ENCODE data around the gene ELOB.

ELOB gene

DNA sequence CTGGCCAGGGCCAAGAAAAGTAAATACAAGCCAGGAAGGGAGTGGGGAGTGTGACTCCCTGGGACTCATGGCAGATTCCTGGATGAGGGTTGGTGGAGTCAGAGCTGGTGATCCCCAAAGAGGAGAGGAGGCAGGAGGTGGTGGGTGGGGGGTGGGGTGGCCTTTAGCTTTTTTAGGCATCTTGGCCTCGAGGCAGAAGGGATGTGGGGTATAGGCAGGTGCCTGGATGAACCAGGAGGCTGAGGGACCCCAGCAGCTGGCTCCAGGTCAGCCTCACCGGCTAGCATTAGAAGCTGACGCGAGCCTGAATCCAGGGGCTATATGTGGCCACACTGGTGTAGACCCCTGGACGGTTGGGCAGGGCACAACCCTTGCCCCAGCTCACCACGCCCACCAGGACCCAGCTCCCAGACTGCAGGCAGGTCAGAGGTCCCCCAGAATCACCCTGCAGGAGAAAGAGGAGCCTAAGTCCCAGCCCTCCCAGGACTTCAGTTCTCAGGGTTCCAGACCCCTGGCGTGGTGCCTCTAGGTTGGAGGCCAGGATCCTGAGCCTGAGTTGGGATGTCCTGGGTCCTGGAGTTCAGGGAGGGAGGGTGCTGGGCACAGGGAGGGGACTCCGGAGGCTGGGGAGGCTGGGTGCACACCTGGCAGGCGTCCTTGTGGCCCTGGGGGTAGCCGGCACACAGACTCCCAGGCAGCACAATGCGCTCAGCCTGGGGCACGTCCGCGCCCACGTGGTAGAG is 7.4 kb upstream of the ELOB start:
- DNase-seq (ENCODE audit: insufficient read length, low spot score) (no peak), FAIRE-seq (no peak)

DNA sequence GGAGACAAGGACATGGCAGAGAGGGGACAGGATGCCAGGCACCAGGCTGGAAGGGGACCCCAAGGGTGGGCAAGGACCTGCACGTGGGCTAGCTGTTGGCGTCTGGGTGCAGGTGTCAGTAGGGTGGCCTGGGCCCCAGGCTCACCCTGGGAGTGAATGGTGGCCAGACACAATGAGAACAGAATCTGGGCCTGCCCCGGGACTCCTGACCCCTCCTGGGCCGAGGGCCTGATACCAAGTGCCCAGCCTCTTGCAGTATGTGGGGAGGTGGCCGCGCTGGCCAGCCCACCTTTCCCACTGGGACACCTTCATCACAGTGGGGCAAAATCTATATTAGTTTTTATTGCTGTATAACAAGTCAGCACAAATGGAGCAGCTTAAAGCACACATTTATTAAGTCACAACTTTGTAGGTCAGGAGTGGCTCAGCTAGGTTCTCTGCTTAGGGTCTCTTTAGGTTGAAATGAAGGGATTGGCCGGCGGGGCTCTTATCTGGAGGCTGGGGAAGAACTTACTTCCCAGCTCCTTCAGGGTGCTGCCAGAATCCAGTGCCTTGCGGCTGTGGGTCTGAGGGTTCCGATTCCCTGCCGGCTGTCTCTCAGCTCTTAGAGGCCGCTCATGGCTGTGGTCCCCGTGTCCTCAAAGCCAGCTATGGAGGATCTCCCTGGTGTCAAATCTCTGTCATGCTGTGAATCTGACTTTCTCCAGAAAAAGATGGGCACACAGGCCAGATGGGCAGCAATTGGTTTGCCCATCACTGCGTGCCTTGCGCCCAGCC is 6.7 kb upstream of the ELOB start:
- FAIRE-seq (no peak), DNase-seq (ENCODE audit: insufficient read length, low spot score) (no peak)

DNA sequence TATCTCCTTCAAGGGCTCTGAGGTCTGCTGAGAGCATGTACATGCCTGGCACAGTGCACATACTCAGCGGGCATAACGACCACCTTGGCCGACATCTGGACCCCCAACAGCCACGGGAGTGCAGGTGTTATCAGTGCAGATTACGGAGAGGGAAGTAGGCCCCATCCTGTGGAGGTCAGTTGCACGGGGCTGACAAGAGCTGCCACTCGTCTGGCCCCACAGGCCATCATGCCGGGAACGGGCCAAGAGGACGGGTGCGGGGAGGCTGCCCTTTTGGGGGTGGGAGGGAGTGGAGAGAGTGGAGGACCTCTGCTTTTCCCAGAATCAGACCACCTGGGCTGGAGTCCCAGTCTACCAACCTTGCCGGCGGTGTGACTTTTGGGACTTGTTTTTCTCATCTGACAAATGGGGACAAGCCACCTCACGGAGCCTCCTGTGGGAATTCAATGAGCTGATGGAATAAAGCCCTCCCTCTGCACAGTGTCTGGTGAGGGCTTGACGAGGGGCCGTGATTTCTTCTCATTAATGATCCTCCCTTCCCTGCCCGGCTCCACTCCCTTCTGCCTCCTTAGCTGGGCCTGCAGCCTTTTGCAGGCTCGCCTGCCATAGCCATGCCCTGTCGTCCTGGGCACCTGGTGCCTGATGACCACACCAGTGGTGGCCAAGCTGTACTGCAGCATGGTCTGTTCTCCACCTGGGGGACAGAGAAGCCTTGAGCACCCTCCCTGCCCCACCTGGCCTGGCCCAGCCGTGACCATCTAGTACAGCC is 5.7 kb upstream of the ELOB start:
- DNase-seq (ENCODE audit: insufficient read length, low spot score): no peak
- no peak for FAIRE-seq

DNA sequence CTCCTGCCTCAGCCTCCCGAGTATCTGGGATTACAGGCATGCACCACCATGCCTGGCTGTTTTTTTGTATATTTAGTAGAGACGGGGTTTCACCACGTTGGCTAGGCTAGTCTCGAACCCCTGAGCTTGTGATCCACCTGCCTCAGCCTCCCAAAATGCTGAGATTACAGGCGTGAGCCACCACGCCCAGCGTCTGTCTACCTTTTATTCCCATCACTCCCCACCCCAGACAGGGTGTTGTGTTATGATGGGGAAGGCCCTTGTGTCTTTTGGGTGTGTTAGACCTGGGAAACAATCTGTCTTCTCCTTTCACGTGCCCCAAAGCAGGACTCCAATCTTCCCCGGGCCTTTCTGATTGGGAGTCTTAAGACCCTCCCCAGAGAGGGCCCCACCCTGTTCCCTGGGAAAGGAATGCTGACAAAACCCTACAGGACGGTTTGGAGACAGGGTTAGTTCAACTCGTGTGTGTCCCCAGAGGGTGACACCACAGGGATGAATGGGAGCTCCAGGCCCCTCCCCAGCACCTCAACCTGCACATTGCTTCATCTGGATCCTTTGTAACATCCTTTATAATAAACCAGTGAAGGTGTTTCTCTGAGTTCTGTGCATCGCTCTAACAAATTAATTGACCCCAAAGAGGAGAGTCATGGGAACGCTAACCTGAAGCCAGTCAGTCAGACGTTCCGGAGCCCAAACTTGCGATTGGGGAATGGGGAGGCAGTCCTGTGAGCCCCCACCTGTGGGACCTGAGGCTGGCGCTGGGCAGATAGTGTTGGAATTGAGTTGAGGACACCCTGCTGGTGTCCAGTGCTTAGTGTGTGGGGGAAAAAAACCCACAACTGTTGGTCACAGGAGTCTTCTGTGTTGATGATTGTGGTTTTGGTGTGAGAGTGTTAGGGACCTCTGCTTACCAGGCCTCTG is 3.2 kb upstream of the ELOB start:
- DNase-seq (ENCODE audit: insufficient read length, low spot score) (no peak), FAIRE-seq (no peak)

DNA sequence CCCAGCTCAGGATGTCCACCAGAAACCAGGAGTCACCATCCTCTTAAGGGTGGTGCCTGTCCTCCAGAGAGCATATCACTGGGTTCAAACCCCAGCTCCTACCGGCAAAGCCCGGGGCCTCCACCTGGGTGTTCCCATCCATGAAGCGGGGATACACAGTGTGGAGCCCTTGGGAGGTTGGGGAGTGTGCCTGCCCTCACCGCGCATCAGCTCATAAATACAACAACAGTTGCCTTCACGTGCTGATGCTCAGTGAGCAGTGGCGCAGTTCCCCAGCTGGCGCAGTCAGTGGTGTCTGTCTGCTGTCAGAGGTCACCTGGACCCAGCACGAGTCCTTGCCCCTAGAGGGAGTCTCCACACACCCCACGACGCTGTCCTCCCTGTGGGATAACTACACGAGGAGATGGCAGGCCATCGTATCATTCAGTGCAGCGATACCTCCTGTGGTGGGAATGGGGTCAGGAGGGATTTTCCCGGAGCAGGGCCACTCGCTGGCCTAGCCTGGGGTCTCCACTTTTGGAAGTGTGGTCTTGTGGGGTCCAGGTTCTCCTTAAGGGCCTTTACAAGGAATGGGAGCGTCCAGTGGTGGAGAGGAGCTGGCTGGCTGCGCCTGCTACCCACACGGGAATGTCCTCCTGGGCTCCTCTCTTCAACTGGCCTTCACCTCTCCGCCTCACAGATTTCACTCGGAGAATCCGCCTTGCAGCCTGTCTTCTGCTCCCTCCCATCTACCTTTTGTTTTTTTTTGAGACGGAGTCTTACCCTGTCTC is 2.3 kb upstream of the ELOB start:
- DNase-seq (ENCODE audit: insufficient read length, low spot score): no peak

DNA sequence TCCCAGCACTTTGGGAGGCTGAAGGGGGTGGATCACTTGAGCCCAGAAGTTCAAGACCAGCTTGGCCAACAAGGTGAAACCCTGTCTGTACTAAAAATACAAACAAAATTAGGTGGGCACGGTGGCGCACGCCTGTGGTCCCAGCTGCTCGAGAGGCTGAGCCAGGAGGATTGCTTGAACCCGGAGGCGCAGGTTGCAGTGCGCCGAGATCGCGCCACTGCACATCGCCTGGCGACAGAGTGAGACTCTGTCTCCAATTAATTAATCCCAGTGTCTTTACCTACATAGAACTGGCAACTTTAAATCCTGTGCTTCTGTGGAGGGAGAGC is 1.5 kb upstream of the ELOB start:
- FAIRE-seq (no peak), DNase-seq (ENCODE audit: insufficient read length, low spot score) (no peak)

More for the DNA sequence above, 2.3 kb upstream of the ELOB start:
- no peak for FAIRE-seq

DNA sequence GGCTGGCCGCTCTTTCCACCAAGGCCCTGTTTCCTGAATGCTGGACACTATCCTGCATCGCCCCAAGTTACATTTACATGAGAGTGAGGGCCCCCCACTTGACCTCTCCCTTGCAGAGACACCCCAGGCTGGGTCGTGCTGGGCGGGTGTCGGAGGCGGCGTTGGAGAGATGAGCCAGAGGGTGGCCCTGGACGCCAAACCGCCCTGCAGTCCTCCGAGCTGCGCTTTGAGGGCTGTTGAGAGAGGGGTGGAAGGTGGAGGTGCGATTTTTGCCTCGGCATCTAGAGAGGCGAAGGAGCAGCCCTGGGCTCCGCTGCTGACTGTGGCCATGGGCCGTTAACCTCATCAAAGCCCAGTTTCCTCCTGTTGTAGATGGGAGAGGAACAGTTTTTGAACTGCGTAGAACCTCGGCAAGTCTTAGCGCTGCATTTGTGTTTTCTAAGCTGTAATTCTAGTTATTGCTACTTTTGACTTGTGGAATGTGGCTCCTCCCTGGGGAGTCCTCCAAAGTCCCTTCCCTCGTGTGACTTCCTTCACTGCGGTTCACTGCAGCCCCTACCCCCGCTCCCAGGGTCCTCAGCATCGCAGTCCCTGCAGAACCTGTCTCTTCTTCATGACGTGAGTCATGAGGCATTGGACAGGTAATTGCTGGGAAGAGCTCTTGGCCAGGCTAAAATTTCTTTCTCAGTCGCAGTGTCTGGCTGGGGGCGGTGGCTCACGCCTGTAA is 986 bp upstream of the ELOB start:
- FAIRE-seq (peak; percentile 45), DNase-seq (ENCODE audit: insufficient read length, low spot score) (no peak)

DNA sequence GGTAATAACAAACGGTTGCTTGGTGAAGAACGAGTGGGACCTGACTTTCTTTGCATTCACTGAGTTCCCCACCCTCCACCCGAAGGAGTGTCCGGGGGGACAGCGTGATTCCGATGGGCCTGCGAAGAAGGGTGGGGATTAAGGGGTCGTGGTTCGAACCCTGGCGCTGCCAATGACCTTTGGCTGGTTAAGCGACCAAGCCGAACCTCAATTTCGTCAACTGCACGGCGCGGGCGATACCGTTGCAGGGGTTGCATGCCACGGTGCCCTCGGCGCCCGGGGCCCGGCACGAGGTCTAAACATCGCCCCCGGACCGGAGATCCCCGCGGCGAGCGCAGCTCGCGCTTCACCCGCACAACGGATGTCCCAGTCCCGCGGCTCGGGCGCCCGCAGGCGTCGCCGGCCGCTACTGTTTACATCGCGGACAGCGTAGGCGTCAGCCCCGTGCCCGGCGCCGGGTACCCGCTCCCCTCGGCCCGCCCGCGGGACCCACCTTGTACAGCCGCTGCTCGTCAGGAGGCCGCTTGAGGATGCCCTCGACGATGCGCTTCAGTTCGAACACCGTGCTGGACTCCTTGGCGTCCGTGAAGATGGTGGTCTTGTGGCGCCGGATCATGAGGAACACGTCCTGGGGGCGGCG is 460 bp downstream of the ELOB start:
- no peak for FAIRE-seq

DNA sequence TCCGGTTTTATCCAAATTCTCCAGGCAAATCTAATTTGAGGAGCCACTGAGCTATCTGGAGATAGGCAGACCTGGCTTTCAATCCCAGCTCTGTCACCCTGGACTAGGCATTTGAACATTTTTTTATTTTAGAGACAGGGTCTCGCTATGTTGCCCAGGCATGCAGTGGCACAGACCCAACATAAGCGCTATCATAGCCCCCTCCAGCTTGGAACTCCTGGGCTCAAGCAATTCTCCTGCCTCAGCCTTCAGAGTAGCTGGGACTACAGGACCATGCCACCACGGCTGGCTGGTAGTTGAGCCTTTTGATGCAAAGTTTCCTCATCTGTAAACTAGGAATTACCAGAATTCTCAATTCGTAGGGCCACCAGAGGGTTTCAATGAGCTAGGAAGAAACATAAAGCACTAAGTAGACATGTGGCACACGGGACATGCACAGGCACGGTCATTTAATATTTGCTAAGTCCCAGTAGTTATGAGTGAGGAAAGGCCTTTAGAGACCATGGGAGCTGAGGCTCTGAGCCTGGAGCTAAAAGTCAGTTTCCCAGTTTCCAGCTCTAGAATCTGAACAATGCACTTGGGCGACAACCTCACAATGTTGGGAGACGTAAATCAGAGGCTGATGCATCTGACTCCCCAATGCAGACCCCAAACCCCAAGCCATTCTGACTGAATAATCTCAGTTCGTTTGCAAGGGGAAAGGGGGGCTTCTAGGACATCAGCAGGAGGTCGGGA is 1.1 kb downstream of the ELOB start:
- FAIRE-seq (peak; percentile 31), DNase-seq (ENCODE audit: insufficient read length, low spot score) (no peak)

More for the DNA sequence above, 460 bp downstream of the ELOB start:
- DNase-seq (ENCODE audit: insufficient read length, low spot score): no peak

DNA sequence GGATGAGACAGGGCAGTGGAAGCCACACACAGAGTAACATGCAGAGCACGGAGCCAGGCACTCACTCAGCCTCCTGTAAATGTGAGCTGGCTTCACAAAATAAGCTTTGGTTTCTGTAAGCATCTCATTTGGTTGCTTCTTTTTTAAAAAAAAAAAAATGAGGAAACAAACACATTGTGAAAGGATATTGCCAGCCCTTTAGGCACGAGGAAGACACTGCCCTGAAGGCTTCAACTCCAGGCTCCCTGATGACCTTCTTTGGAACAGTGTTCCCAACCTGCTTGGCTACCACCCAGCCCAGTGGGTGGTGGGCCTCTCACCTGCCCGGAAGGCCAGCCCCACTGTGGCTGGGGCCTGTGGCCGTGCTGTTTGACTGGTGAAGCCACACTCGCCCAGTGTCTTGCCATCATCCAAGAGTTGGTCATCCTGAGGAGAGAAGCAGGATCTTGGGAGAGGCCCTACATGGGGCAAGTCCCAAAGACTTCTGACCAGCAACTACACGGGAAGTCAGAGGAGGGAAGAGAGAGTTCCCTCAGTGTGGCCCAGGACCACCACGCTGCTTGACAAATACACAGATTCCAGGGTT is 1.9 kb downstream of the ELOB start:
- DNase-seq (ENCODE audit: insufficient read length, low spot score) (no peak), FAIRE-seq (no peak)

DNA sequence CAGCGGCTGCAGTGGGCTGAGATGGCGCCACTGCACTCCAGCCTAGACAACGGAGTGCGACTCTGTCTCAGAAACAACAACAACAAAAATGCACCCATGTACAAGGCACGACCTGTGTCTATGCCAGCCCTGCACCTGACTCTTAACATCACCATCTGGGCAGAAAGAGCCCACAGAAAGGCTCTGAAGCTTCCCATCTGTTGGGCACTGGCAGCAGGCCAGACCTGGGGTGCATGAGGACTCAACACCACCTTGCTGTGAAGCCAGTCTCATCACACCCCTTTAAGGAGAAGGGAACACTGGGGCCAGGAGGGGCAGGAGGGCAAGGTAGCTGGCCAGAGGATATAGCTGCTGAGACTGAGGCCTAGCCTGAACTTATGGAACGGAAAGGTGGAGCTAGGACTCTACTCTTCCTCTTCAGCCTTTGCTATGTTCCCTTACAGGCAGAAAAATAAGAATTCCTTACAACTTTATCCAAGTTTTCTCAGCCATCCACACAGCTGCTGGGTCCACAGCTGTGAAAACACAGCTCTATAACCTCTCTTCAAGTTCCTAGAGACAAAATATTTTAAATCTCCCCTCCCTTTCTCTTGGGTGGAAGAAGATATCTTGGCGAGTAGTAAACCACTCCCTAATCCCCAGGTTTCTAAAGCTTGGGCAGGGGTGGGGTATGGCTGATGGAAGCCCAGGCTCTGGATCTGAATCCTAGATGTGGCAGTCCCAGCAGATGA is 2.8 kb downstream of the ELOB start:
- no peak for FAIRE-seq

DNA sequence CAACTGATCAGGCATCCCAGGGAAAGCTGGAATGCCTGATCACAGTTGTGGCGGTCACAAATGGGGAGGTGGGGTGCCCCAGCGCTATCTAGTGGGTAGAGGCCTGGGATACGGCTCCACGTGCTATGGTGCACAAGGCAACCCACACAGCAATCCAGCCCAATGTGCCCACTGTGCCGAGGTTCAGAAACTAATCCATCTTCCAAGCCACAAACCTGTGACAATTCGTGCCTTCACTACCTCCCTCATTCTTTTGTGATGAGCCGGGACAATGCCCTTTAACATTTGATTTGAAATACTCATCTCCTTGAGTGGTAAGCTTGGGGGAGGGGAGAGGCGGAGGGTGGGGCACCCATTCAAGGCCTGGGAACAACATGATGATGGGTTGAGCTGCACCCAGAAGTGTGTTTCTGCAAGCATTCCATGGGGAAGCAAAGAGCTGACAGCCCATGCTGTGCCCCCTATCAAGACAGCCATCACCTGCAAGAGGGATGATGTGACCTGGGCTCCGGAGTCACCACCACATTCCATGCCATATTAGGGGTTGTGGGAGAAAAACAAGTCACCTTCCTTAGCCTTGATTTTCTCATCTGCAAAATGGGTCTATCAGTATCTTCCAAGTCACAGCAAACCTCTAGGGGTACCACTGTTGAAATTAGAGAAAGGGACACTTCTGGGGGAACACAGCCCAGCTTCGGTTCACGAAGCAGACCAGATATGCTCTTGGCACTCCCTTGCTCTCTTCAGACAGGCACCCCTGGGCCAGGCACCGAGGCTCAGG is 3.7 kb downstream of the ELOB start:
- FAIRE-seq (no peak), DNase-seq (ENCODE audit: insufficient read length, low spot score) (no peak)

More for the DNA sequence above, 2.8 kb downstream of the ELOB start:
- DNase-seq (ENCODE audit: insufficient read length, low spot score): no peak

DNA sequence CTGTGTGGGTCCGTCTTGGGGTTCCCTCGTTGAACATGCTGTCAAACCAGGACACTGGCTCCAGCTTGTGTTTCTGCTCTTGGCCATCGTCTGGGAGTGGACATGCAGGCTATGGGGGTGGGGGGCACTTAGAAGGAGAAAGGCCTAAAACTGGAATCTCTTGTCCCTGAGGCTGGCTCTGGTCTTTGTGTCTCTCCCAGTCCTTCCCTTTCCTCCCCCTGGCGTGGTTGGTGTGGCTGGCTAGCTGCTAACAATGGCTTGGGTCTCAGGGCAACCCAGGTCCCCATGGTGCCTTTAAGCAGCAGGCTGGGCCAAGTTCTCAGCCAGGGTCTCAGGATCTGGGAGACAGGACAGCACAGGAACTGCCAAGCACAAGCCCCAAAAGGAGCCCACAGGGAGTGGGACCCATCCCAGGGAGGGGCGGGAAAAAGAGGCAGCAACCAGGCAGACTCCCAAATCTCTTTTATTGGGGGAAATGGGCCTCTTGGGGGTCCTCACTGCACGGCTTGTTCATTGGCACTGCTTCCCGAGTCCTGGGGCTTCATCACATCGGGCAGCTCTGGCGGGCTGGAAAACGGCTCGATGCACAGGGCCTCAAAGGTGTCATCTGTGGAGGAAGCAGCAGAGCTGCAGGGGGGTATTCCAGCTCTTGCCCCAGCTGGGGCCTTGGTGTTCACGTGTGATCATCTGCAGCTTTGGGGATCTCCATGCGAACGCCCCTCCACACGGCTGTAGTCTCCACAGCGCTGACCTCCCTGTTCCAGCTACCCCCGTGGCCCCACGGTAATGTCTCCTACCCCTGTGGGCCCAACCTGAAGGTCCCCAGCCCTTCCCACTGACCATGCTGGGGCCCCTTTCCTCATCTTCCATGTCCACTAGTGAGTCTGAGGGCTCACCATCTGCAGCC is 5.3 kb downstream of the ELOB start:
- FAIRE-seq: no peak

DNA sequence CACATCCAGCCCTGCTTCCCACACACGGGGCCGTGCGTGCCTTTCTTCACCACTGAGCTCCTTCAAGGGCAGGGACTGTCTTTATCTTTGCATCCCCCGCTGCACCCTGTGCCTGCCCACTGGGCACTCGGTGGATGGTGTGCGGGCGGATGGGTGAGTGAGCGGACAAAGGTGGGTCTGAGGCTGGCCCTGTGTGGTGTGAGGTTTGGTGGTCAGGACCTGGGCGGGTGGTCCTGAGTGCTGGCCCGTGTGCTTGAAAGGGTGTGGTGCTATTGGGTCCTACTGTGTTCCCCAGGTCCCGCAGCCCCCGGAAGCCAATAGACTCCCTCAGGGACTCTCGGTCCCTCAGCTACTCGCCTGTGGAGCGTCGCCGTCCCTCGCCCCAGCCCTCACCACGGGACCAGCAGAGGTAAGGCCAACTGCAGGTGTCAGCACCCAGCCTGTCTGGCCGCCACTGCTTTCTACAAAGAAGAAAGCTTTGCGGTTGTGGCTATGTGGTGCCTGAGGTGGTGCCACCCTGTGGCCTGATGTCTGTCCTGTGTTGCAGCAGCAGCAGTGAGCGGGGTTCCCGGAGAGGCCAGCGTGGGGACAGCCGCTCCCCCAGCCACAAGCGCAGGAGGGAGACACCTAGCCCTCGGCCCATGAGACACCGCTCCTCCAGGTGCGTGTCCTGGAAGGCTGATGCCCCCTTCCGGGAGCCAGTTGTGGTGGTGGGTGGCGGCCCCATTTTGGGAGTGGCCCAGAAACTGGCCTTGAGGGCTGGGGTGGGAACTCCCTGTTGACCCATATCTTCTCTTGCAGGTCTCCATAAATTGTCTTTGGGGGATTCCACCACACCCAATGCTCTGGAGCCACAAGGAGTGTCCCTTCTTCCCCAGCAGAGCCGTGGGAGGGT is 6.8 kb downstream of the ELOB start:
- no peak for FAIRE-seq

More for the DNA sequence above, 5.3 kb downstream of the ELOB start:
- no peak for DNase-seq (ENCODE audit: insufficient read length, low spot score)

More for the DNA sequence above, 6.8 kb downstream of the ELOB start:
- no peak for DNase-seq (ENCODE audit: insufficient read length, low spot score)
